PC-3 (cell line): ENCODE data around the gene ROS1. TPM values are rescaled to one million over a fixed set of nuclear protein-coding genes. Genes with fewer than 3 reads are reported as not detected.

Source experiments
- ATAC-seq: fragments of 200-7000 bp; cut with Tn5 transposase; 2 replicates; pipeline ENCODE4 v1.9.1; 2020; ENCODE audit warnings: mild to moderate bottlenecking, moderate library complexity
- BruUV-seq: library from RNA; stranded (reverse); fragments of 400-500 nt; replicated peaks from 2 replicates; lab custom pipeline; 2021; lab: Mats Ljungman, UMichigan
- CTCF ChIA-PET: fragments of 300-600 bp; sonication (Branson Sonifier 250); formaldehyde crosslinking; loops from one replicate; lab custom pipeline; 2022; ENCODE audit warnings: antibody characterized with exemption; lab: Charles Lee
- POLR2A ChIA-PET: fragments of 300-600 bp; sonication (Branson Sonifier 250); formaldehyde crosslinking; loops from one replicate; lab custom pipeline; 2022; ENCODE audit warnings: antibody characterized with exemption; ENCODE audit not compliant: unreplicated experiment; lab: Charles Lee
- DNase-seq: peaks from one replicate; pipeline ENCODE4 v3.0.0-alpha.2; 2015
- H2AFZ ChIP-seq: fragments of 300-600 bp; sonication (generic); 2 replicates; pipeline ENCODE4 v1.6.0; 2016; ENCODE audit warnings: antibody characterized with exemption, low read length
- H3F3A ChIP-seq: fragments of 300-600 bp; sonication (generic); one replicate; pipeline ENCODE4 v1.6.0; 2017; ENCODE audit warnings: antibody characterized with exemption, low read length, control low read depth, mild to moderate bottlenecking; ENCODE audit not compliant: unreplicated experiment
- H3K27ac ChIP-seq: fragments of 300-600 bp; sonication (generic); 2 replicates; pipeline ENCODE4 v1.5.1; 2016; ENCODE audit warnings: mild to moderate bottlenecking, low read length
- H3K27me3 ChIP-seq: fragments of 300-600 bp; sonication (generic); 2 replicates; pipeline ENCODE4 v1.6.1; 2016; ENCODE audit warnings: low read length, mixed read lengths
- H3K36me3 ChIP-seq: fragments of 300-600 bp; sonication (generic); 2 replicates; pipeline ENCODE4 v1.6.1; 2016; ENCODE audit warnings: low read depth, mixed run types, low read length, mixed read lengths
- H3K4me1 ChIP-seq: fragments of 300-600 bp; sonication (generic); 2 replicates; pipeline ENCODE4 v1.5.1; 2016; ENCODE audit warnings: low read length; ENCODE audit not compliant: insufficient read depth
- H3K4me2 ChIP-seq: fragments of 300-600 bp; sonication (generic); 2 replicates; pipeline ENCODE4 v1.6.0; 2016; ENCODE audit warnings: low read length
- H3K4me3 ChIP-seq: fragments of 300-600 bp; sonication (generic); 2 replicates; pipeline ENCODE4 v1.5.1; 2016; ENCODE audit warnings: mild to moderate bottlenecking, low read length, mixed read lengths
- H3K79me2 ChIP-seq: fragments of 300-600 bp; sonication (generic); 2 replicates; pipeline ENCODE4 v1.6.1; 2017; ENCODE audit warnings: low read length, mixed read lengths
- H3K9ac ChIP-seq: fragments of 300-600 bp; sonication (generic); 2 replicates; pipeline ENCODE4 v1.6.0; 2016; ENCODE audit warnings: mild to moderate bottlenecking, low read length
- H3K9me2 ChIP-seq: fragments of 300-600 bp; sonication (generic); replicated peaks from 2 replicates; pipeline ENCODE4 v1.6.1; 2016; ENCODE audit warnings: mixed run types, low read length, mixed read lengths
- H3K9me3 ChIP-seq: fragments of 300-600 bp; sonication (generic); 2 replicates; pipeline ENCODE4 v1.6.1; 2016; ENCODE audit warnings: low read length, mixed read lengths
- H4K20me1 ChIP-seq: fragments of 300-600 bp; sonication (generic); 2 replicates; pipeline ENCODE4 v1.6.1; 2016; ENCODE audit warnings: low read length, mixed read lengths
- EZH2 ChIP-seq: fragments of 300-600 bp; sonication (generic); IDR thresholded peaks from one replicate; pipeline ENCODE4 v1.6.1; 2017; ENCODE audit warnings: antibody characterized with exemption, mild to moderate bottlenecking, low read length; ENCODE audit not compliant: unreplicated experiment
- EZH2phosphoT487 ChIP-seq: fragments of 300-600 bp; sonication (generic); IDR thresholded peaks from 2 replicates; pipeline ENCODE4 v1.6.1; 2018; ENCODE audit warnings: mild to moderate bottlenecking, antibody characterized with exemption, low read length, borderline replicate concordance
- intact Hi-C: fragments of 100-400 bp; cut with micrococcal nuclease; formaldehyde crosslinking; loops from 2 replicates; pipeline ENCODE4 v1.9.0; 2023
- total RNA-seq: library from RNA; depleted of rRNA; stranded (reverse); fragments of >200 nt; gene quantifications from 2 replicates; pipeline ENCODE4 v1.2.3, GENCODE V29; 2014
- TF ChIP-seq, protein P1 (sequence below): fragments of 300-600 bp; sonication (generic); conservative IDR thresholded peaks from 2 replicates; pipeline ENCODE4 v1.5.1; 2017; ENCODE audit warnings: antibody characterized with exemption, low read depth, mild to moderate bottlenecking, low read length

Gene ROS1
- total RNA-seq, 1 experiment from 2014 or later, result 0.07 TPM

DNA sequence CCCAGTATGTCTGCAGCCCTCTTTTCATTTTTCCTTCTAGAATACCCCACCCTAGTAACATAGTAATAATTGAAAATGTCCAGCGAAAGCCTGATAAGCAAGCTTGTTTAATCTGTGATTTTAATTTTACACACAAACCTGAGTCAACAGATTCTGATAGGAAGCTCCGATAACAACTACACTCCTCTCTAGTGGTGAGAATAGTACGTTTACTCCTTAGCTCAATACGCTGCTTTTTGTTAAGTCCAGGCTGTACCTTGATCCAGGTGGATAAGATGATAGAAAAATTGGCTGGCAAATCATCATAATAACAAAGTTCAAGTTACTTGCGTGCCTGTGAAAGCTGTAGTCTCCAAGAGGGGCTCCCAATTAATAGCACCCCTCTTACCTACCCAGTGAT is 31.3 kb upstream of the ROS1 start:
- no peak overlapping the region for H3K4me2 ChIP-seq
- no peaks in the 10 kb centered on the region for H3K36me3 ChIP-seq
- ATAC-seq, result no peak

DNA sequence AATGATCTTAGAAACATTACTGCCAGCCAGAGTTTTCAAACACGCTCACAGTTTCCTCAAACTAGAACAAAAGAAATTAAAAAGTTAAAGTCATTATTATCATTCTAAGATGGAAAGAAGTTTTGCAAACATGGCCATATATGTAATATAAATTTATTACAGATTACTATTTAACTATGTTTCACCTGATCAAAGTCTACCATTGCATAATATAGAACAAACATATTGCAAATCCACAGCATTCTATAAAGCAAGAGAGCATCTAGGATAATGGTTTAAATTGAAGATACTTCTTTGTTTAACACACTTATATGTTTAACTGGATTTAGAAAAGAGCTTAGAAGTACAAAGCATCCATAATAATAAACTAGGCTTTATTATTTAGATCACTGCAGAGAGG is 30.5 kb upstream of the ROS1 start:
- no peak overlapping the region for H2AFZ ChIP-seq
- H3K4me2 ChIP-seq, result peak overlapping the region; percentile 22; the same call in 1 of the 2 replicates
- ChIA-PET POLR2A (no interaction called here), CTCF (no interaction called here)
- DNase-seq (no peak), ATAC-seq (no peak)
- no peaks in the 10 kb centered on the region for H3K36me3 ChIP-seq
- H3K79me2 ChIP-seq, result no peaks in the 10 kb centered on the region
- no peaks in the 10 kb centered on the region for H3K9me3 ChIP-seq
- H3K9ac ChIP-seq, result no peak overlapping the region
- no peaks in the 10 kb centered on the region for H4K20me1 ChIP-seq
- no peaks in the 10 kb centered on the region for H3F3A ChIP-seq
- no peak overlapping the region for H3K4me3 ChIP-seq
- no TSS peak for BruUV-seq
- H3K4me1 ChIP-seq, result peaks cover 13% of the 10 kb centered on the region
- TF ChIP-seq, protein P1, sequence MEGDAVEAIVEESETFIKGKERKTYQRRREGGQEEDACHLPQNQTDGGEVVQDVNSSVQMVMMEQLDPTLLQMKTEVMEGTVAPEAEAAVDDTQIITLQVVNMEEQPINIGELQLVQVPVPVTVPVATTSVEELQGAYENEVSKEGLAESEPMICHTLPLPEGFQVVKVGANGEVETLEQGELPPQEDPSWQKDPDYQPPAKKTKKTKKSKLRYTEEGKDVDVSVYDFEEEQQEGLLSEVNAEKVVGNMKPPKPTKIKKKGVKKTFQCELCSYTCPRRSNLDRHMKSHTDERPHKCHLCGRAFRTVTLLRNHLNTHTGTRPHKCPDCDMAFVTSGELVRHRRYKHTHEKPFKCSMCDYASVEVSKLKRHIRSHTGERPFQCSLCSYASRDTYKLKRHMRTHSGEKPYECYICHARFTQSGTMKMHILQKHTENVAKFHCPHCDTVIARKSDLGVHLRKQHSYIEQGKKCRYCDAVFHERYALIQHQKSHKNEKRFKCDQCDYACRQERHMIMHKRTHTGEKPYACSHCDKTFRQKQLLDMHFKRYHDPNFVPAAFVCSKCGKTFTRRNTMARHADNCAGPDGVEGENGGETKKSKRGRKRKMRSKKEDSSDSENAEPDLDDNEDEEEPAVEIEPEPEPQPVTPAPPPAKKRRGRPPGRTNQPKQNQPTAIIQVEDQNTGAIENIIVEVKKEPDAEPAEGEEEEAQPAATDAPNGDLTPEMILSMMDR, result no peak
- TF ChIP-seq EZH2phosphoT487 (no peak), EZH2 (no peak)
- no peaks in the 10 kb centered on the region for H3K9me2 ChIP-seq
- H3K27ac ChIP-seq, result no peak overlapping the region
- intact Hi-C loops, result no loop called here
- H3K27me3 ChIP-seq, result no peaks in the 10 kb centered on the region

More for the DNA sequence above, 31.3 kb upstream of the ROS1 start:
- TF ChIP-seq, protein P1, result no peak
- no peak for TF ChIP-seq EZH2
- TF ChIP-seq EZH2phosphoT487, result no peak
- Histone ChIP-seq H2AFZ (no peak overlapping the region), H4K20me1 (no peaks in the 10 kb centered on the region), H3K79me2 (no peaks in the 10 kb centered on the region), H3K9me3 (no peaks in the 10 kb centered on the region), H3K27ac (no peak overlapping the region), H3F3A (no peaks in the 10 kb centered on the region), H3K4me3 (no peak overlapping the region), H3K9me2 (no peaks in the 10 kb centered on the region), H3K27me3 (no peaks in the 10 kb centered on the region), H3K4me1 (peaks cover 13% of the 10 kb centered on the region), H3K9ac (no peak overlapping the region)
- ChIA-PET POLR2A (no interaction called here), CTCF (no interaction called here)
- DNase-seq, result no peak
- intact Hi-C loops, result no loop called here
- no TSS peak for BruUV-seq

DNA sequence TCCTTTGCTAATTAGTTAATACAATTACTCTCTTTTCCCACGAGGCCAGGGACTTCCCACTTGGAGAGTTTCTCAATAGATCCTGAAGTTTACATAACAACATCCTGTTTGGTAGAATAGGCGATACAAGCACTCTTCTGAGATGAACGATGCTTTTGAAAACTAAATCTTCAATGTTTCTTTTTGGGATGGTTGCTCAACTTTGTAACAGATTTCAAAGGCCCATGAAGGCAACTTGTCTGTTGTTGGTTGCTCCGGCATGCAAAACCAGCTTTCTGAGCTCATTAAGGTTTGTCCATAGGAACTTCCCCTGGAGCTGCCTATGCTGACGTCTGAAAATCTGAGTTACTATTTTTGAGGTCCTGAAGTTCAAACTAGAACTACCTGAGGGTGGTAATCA is 25.9 kb upstream of the ROS1 start:
- H3K9me2 ChIP-seq, result no peaks in the 10 kb centered on the region
- no peak for TF ChIP-seq EZH2
- TF ChIP-seq, protein P1, result no peak
- TF ChIP-seq EZH2phosphoT487, result no peak
- ChIA-PET POLR2A (no interaction called here), CTCF (no interaction called here)
- no peaks in the 10 kb centered on the region for H3K9me3 ChIP-seq
- ATAC-seq, result no peak
- no peak overlapping the region for H2AFZ ChIP-seq
- H3F3A ChIP-seq, result peaks cover 3% of the 10 kb centered on the region
- H3K79me2 ChIP-seq, result no peaks in the 10 kb centered on the region
- H3K4me2 ChIP-seq, result no peak overlapping the region
- no peak for DNase-seq
- no peaks in the 10 kb centered on the region for H3K27me3 ChIP-seq
- H3K4me1 ChIP-seq, result peaks cover 49% of the 10 kb centered on the region
- H3K27ac ChIP-seq, result no peak overlapping the region
- H3K36me3 ChIP-seq, result no peaks in the 10 kb centered on the region; the same call in 1 of the 2 replicates
- no peak overlapping the region for H3K9ac ChIP-seq
- no peaks in the 10 kb centered on the region for H4K20me1 ChIP-seq
- intact Hi-C loops, result loop anchor here (2.0 to 5.0 kb wide), 2 partner anchors 31 to 46 kb away; partner anchors contain the start of gene DCBLD1
- H3K4me3 ChIP-seq, result no peak overlapping the region
- no TSS peak for BruUV-seq
